Loucy (cell line): ENCODE results near the gene SLC16A9.

Experiments used
- EZH2phosphoT487 ChIP-seq: fragments of 200-600 bp; IDR thresholded peaks from 2 replicates; pipeline ENCODE4 v1.6.1; 2018; ENCODE audit warnings: antibody characterized with exemption, mild to moderate bottlenecking, moderate library complexity, borderline replicate concordance
- TF ChIP-seq, protein P1 (sequence below): fragments of 200-600 bp; sonication (generic); conservative IDR thresholded peaks from 2 replicates; pipeline ENCODE4 v1.5.1; 2014; ENCODE audit warnings: mild to moderate bottlenecking, antibody characterized with exemption, low read length

GRCh38 chr10:59617996-59618395, 91.7 kb downstream of the SLC16A9 start:
- TF ChIP-seq, protein P1, sequence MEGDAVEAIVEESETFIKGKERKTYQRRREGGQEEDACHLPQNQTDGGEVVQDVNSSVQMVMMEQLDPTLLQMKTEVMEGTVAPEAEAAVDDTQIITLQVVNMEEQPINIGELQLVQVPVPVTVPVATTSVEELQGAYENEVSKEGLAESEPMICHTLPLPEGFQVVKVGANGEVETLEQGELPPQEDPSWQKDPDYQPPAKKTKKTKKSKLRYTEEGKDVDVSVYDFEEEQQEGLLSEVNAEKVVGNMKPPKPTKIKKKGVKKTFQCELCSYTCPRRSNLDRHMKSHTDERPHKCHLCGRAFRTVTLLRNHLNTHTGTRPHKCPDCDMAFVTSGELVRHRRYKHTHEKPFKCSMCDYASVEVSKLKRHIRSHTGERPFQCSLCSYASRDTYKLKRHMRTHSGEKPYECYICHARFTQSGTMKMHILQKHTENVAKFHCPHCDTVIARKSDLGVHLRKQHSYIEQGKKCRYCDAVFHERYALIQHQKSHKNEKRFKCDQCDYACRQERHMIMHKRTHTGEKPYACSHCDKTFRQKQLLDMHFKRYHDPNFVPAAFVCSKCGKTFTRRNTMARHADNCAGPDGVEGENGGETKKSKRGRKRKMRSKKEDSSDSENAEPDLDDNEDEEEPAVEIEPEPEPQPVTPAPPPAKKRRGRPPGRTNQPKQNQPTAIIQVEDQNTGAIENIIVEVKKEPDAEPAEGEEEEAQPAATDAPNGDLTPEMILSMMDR, result no peak
- TF ChIP-seq EZH2phosphoT487, result no peak
